ENCODE data around the gene GATA3.

Gene GATA3

GRCh38 chr10:8065651-8066050, 11.2 kb downstream of the GATA3 start:
- no peak for DNase-seq

GRCh38 chr10:8066124-8066523, 11.6 kb downstream of the GATA3 start:
- no peak for DNase-seq

DNA sequence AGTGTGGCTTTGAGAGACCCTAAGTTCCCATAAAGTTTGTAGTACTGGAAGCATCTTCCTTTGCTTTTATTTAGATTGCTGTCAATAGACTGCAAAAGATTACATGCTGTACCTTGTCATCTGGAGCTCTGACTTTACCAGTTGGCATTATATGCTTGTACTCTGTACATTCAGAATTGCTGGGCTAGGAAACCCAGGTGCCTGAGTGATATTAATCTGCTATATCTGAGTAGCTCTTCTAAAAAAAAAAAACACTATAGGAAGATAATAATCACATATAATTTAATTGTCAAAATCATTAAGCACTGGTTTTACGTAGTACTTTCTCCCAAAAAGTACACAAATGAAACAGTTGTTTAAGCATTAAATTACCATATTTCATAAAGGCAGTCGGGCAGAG, 12.3 kb downstream of the GATA3 start:
- no peak for DNase-seq

GRCh38 chr10:8069108-8069507, 14.6 kb downstream of the GATA3 start:
- DNase-seq = no peak

DNA sequence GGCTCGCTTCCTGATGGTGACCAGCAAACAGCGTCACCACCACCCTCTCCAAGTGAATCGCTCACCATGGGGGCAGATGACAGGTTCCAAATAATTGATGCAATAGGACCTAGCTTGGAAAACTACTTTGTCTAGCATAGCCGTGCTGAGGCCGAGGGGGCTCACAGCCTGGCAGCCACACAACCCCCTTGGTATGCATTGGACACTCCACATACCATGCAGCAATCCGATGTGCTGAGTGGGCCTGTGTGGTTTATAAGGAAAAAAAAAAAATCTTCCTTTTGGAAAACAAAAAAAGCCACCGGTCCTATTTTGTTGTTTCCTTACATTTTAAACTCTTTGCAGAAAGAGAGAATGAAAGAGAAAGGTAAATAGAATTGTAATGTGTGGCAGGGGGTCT, 15.1 kb downstream of the GATA3 start:
- DNase-seq = no peak

DNA sequence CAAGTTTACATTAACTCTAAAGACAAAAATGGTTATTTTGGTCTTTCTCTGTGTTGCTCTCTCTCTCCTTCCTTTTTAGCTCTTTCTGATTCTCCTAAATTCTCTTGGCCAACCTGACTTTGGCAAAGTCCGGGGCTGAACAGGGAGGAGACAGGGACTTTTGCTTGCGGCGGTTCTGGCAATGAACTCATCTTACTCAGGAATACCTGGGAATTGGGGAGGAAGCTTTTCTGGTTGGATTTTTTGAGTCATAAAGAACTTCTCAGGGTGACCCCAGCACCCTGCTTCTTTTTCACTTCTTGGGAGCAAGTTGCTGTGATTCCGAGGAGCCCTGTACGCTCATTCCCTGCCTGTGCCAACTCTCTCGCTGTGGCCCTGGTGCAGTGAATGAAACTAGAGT, 16.0 kb downstream of the GATA3 start:
- DNase-seq = no peak

DNA sequence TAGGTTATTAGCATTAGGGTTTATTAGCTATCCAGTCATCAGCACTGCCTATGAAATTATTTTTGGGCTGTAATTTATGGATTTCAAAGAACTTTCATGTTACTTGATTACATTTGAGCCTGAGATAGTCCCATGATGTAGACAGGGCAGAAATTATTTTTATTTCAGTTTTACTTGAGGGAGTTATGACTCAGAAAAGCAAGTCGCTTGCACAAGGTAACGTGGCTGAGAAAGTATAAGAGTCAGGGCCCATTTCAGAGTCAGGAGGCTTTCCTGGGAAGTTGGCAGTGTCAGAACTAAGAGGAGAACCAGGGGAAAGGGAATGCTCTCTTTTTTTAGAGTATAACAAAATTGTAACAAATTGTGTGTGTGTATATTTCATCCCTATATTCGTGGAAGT, 16.5 kb downstream of the GATA3 start:
- DNase-seq = no peak

GRCh38 chr10:8071666-8072065, 17.2 kb downstream of the GATA3 start:
- DNase-seq = no peak

- DNase-seq = no peak
Measured at GRCh38 chr10:8072211-8072610, 17.7 kb downstream of the GATA3 start.

GRCh38 chr10:8073691-8074416, 19.4 kb downstream of the GATA3 start:
- DNase-seq = no peak

DNA sequence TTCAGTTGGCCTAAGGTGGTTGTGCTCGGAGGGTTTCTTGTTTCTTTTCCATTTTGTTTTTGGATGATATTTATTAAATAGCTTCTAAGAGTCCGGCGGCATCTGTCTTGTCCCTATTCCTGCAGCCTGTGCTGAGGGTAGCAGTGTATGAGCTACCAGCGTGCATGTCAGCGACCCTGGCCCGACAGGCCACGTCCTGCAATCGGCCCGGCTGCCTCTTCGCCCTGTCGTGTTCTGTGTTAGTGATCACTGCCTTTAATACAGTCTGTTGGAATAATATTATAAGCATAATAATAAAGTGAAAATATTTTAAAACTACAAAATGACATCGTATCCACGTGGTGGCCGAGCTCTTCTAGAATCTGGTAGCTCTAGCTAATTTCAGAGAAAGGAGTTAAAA, 20.4 kb downstream of the GATA3 start:
- DNase-seq = no peak

DNA sequence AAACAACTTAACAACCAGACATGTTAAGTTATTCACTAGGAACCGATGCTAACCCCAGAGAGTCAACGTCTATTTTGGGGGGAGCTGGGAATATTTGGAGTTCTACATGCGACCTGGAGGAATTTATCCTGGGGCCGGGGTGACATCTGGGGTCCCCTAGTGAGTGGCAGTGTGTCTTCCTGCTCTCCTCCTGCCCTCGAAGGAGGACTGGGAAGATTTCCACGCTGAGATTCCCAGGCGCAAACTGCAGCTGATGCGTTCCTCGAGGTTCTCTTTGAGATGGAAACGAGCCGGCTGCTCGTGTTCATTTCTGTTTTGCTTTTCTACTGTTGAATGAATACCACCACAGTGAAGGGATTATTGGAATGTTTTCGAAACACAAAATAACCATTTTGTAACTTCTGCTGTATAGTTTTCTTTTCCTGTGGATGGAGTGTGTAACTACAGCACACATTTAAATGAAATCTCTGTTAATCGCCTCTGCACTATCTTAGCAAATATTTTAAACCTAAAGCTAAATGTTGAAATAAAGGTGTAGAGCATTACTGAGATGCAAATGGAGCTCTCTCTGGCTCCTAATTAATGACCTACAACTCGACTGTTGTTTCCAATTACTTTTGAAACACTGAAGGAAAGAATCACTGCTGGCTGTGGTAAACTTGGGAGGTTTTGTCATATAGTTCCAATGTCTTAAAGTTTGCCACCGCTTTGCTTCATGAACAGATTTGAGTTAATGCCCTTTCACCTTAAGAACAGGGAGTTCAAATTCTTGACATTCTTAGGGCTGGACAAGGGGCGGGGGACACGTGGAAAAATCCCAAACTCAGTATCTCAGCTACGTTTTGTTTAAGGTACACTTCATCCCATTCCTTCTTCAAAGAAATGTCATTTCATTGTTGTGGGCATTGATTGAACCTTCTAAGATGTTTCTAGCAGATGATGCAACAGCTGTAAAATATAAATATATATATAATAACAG, 21.1 kb downstream of the GATA3 start:
- DNase-seq = no peak

GRCh38 chr10:8076933-8077332, 22.4 kb downstream of the GATA3 start:
- no peak for DNase-seq

DNA sequence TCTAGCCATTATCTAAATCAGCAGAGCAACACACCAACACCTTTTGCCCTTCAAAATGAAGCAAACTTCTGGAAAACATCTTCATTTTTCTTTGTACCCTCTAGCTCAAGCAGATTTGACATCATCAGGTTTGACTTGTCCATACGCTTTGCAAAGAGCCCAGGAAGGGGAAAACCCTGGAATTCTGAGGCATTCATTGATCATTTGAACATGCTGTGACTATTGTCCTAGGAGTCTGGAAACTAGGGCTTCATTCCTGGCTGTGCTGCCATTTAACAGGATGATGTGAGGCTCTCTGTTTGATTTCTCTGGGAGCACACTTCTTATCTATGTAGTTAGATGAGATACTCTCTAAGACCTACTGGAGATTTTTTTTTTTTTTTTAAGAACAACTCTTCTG, 23.5 kb downstream of the GATA3 start:
- no peak for DNase-seq

GRCh38 chr10:8079126-8079525, 24.6 kb downstream of the GATA3 start:
- no peak for DNase-seq

- DNase-seq = no peak
Measured at GRCh38 chr10:8084799-8085198, 30.3 kb downstream of the GATA3 start.

DNA sequence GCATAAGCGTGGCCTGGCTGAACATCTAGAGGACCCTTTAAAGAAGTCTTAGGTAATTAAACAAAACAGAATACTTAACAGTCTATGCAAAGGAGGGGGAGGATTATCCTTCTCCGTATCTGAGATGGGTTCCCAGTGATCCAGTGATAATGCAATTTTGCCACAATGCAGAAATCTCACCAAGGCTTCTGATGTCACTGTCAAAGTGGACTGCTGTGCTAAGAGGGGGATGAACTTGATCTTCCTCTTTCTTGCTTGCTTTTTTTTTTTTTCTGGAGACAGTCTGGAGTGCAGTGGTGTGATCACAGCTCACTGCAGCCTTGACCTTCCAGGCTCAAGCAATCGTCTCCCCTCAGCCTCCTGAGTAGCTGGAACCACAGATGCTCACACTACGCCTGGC, 30.8 kb downstream of the GATA3 start:
- no peak for DNase-seq

GRCh38 chr10:8086315-8086714, 31.8 kb downstream of the GATA3 start:
- no peak for DNase-seq

GRCh38 chr10:8088504-8088903, 34.0 kb downstream of the GATA3 start:
- peak; percentile 53 to 60 for DNase-seq

DNA sequence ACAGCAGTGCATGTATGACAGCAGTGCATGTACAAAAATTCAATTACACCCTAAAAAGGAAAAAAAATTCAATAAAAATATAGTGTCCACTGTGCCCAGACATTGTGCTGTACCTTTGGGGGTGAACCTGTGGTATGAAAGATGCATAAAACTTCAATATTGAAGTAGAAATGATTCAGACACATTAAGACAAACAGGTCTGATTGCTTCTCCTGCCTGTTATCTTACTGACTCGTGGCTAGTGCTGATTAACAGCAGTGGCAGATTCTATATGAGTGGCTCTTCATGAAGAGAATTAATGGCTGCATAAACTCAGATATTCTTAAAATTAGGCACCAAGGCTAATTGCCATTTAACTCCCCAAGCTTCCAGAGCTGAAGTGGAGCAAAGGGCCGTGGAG, 37.9 kb downstream of the GATA3 start:
- DNase-seq = no peak

DNA sequence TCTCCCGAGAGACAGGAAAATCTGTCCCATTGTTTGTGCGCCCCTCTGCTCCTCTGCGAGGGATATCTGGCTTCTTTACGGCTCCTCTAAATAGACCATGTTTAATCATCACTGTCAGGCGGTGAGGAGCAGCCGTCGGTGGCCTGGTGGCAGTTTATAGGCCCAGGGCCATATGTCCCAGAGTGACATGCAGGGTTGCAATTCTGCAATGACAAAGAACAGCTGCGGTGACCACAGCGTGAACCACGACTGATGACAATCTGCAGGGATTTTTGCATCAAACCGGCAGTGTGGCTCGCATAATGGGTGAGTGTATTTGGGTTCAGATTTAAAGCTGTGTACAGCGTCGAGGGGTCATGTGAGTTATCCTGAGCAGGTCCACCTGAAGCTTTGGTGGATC, 41.5 kb downstream of the GATA3 start:
- no peak for DNase-seq

GRCh38 chr10:8096931-8097330, 42.4 kb downstream of the GATA3 start:
- no peak for DNase-seq

DNA sequence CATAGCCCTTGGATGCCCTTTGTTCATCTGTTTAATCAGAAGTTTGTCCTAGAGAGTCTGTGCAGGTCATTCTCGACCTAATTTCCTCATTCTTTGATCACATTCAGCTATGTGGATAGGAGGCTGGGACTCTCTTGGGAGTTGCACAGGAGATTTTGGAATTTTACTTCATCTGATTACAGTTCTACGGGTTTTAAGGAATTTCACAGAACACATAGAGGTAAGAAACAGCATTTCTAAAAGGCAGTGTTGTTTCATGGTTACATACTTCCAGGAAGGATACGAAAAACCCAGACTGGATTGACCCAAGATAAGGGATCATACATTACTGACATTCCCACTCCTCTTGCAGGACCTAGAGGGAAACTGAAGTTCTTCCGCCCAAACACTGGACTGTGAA, 45.9 kb downstream of the GATA3 start:
- DNase-seq = no peak

GRCh38 chr10:8102708-8103401, 48.4 kb downstream of the GATA3 start:
- no peak for DNase-seq
